Measurements from ENCODE around the gene SPRR3.
A peak's percentile ranks its signal among the peaks of the same experiment; 100 is the strongest.

Gene SPRR3

DNA sequence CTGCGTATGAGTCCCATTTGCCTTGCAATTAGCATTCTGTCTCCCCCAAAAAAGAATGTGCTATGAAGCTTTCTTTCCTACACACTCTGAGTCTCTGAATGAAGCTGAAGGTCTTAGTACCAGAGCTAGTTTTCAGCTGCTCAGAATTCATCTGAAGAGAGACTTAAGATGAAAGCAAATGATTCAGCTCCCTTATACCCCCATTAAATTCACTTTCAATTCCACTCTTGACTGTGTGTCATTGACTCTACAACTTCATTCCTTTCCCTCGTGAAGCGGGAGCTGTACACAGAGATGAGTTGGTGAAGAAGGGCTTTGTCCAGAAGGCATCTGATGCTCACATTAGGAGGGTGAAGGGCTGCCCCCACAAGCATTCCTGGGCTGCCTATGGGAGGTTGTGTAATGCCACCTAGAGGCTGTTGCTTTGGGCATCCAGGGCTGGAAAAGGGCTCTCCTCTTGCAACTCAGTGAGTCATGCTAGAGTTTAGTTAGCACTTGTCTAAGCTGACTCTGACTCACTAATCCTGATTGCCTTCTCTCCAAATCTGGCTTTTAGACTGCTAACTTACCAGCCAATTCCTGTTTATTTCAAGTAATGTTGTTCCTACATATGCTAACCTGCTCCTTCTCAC, 31.2 kb downstream of the SPRR3 start:
- H3K4me3 ChIP-seq (replicated peaks; ENCODE audit: low read depth, low read length), result no peak overlapping the region
- TF ChIP-seq, protein P1, sequence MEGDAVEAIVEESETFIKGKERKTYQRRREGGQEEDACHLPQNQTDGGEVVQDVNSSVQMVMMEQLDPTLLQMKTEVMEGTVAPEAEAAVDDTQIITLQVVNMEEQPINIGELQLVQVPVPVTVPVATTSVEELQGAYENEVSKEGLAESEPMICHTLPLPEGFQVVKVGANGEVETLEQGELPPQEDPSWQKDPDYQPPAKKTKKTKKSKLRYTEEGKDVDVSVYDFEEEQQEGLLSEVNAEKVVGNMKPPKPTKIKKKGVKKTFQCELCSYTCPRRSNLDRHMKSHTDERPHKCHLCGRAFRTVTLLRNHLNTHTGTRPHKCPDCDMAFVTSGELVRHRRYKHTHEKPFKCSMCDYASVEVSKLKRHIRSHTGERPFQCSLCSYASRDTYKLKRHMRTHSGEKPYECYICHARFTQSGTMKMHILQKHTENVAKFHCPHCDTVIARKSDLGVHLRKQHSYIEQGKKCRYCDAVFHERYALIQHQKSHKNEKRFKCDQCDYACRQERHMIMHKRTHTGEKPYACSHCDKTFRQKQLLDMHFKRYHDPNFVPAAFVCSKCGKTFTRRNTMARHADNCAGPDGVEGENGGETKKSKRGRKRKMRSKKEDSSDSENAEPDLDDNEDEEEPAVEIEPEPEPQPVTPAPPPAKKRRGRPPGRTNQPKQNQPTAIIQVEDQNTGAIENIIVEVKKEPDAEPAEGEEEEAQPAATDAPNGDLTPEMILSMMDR (IDR thresholded peaks at IDR 0.05; ENCODE audit: insufficient read depth, low read length, poor library complexity, severe bottlenecking), result peak; percentile 46
- no peak for DNase-seq (ENCODE audit: extremely low read depth, insufficient read length)
- 0 out of 2 replicates have a peak, but pooled peaks cover 1% of the 10 kb centered on the region for H3K27me3 ChIP-seq (replicated peaks; ENCODE audit: control insufficient read depth, insufficient read depth, low read length)
- H3K36me3 ChIP-seq (ENCODE audit: control insufficient read depth, insufficient read depth, low read length), result no peaks in the 10 kb centered on the region

DNA sequence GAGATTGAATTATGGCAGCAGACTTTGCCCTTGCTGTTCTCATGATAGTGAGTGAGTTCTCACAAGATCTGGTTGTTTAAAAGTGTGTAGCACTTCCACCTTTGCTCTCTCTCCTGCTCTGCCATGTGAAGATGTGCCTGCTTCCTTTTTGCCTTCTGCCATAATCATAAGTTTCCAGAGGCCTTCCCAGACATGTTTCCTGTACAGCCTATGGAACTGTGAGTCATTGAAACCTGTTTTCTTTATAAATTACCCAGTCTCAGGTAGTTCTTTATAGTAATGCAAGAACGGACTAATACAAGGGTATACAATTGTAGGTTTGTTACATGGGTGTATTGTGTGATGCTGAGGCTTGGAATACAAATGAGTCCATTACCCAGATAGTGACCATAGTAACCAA, 33.7 kb downstream of the SPRR3 start:
- Histone ChIP-seq H3K4me3 (replicated peaks; ENCODE audit: low read depth, low read length) (no peak overlapping the region), H3K36me3 (ENCODE audit: control insufficient read depth, insufficient read depth, low read length) (no peaks in the 10 kb centered on the region), H3K27me3 (replicated peaks; ENCODE audit: control insufficient read depth, insufficient read depth, low read length) (0 out of 2 replicates have a peak, but pooled peaks cover 1% of the 10 kb centered on the region)
- TF ChIP-seq, protein P1 (IDR thresholded peaks at IDR 0.05; ENCODE audit: insufficient read depth, low read length, poor library complexity, severe bottlenecking), result no peak
- DNase-seq (ENCODE audit: extremely low read depth, insufficient read length), result no peak

DNA sequence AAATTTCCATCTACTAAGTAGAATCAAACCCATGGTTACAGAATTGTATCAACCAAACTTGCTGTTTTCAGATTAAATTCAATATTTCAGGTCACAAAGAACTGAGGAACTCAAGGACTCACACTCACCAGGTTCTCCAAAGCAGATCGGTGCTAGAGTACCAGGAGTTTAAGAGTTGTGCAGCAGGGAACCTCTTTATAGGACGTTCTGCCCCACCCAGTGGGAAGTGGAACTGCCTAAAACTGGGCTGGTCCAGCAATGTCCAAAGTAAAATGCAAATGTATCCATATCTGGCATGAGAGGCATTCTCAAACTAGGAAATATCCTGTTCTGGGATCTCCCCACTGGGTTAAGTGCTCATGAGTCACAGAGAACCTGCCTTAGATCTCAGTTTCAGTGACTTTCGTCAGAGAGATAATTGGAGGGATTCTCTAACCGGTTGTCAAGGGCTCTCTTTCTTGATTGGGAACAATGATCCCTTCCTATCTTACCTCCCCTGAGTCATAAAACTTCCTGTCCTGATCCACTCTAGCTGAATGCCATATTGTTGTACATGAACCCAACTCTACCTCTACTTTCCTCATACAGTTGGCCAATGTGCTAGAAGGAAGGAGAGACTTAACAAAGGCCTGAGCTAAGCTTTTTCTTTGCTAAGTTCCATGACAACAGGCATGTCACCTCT, 39.5 kb downstream of the SPRR3 start, which contains the start of gene SPRR2D:
Gene SPRR2D (minus strand): TSS at position 171 of the 682 bp plus-strand sequence. CDS start 774 bp downstream, outside the sequence.
- Histone ChIP-seq H3K27me3 (replicated peaks; ENCODE audit: control insufficient read depth, insufficient read depth, low read length) (no peaks in the 10 kb centered on the region), H3K4me3 (replicated peaks; ENCODE audit: low read depth, low read length) (no peak within 1 kb of the TSS), H3K36me3 (ENCODE audit: control insufficient read depth, insufficient read depth, low read length) (no peaks in the 10 kb centered on the region)
- TF ChIP-seq, protein P1 (IDR thresholded peaks at IDR 0.05; ENCODE audit: insufficient read depth, low read length, poor library complexity, severe bottlenecking), result no peak
- no peak for DNase-seq (ENCODE audit: extremely low read depth, insufficient read length)

DNA sequence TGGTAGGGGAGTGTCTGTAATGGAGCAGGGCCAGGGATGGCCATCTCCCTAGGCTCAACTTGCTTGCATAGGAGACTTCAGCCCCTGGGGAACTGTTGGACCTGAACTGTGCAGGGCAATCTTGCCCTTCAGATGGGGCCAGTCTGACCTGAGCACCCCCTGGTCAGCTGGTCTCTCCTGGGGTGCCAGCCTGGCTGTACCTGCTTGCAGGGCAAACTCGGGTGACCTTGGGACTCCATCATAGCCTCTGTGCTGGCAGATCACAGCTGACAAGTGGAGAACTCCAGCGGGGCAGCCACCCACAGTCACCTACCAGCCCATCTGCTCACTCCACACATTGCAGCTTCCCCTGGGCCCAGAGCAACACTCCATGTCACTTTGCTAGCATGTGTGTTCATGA, 47.7 kb downstream of the SPRR3 start:
- Histone ChIP-seq H3K4me3 (replicated peaks; ENCODE audit: low read depth, low read length) (no peak overlapping the region), H3K36me3 (ENCODE audit: control insufficient read depth, insufficient read depth, low read length) (no peaks in the 10 kb centered on the region), H3K27me3 (replicated peaks; ENCODE audit: control insufficient read depth, insufficient read depth, low read length) (no peaks in the 10 kb centered on the region)
- no peak for DNase-seq (ENCODE audit: extremely low read depth, insufficient read length)
- TF ChIP-seq, protein P1 (IDR thresholded peaks at IDR 0.05; ENCODE audit: insufficient read depth, low read length, poor library complexity, severe bottlenecking), result no peak
